ENCODE data around the gene KRT37.

GRCh38 chr17:41464173-41464572 is 39.8 kb upstream of the KRT37 start:
- TF ChIP-seq CTCF (IDR thresholded peaks at IDR 0.05 in 8 of 11, conservative IDR thresholded peaks at IDR 0.05 in 3 of 11): no peak
- no peak for TF ChIP-seq POLR2A (IDR thresholded peaks at IDR 0.05)
- no peak for TF ChIP-seq POLR2AphosphoS5 (IDR thresholded peaks at IDR 0.05)

All from spleen (tissue), 7 donors.